ENCODE results near the gene GIPC2. TPM values are rescaled to one million over a fixed set of nuclear protein-coding genes. Genes with fewer than 3 reads are reported as not detected.

GIPC2 gene
- total and polyA plus RNA-seq, 2 donors (not counting 1 experiment from before 2014, with no cell fraction given), result 0.50 to 0.56 TPM

DNA sequence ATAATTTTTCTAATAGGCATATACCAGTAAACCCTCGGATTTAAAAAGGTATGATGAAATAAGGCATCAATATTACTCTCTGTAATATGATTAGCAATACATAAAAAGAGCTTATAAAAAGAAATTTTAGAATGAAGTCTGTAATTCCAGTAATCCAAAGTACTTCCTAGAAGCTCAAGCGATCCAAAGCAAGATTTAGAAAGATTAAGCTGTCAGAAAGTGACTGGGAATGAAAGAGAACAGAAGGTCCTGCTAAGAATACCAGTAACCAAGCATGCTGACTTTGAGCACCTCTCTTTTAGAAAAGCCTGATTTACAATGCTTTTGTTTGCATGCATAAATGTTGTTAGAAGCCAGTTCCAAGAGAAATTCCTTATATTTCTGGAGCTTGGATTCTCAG, 125.1 kb downstream of the GIPC2 start:
- DNase-seq (ENCODE audit: low read depth in 2 of 2), result peak in 1 of 2 donors; percentile 28
- no peak overlapping the region for H3K9ac ChIP-seq (ENCODE audit: insufficient read depth, low read length)
- no peak overlapping the region for H3K4me3 ChIP-seq (replicated peaks in 1 of 4; ENCODE audit: control extremely low read depth in 1 of 4, insufficient read depth in 1 of 4, low read depth in 3 of 4, low read length in 4 of 4)
- TF ChIP-seq, protein P1, sequence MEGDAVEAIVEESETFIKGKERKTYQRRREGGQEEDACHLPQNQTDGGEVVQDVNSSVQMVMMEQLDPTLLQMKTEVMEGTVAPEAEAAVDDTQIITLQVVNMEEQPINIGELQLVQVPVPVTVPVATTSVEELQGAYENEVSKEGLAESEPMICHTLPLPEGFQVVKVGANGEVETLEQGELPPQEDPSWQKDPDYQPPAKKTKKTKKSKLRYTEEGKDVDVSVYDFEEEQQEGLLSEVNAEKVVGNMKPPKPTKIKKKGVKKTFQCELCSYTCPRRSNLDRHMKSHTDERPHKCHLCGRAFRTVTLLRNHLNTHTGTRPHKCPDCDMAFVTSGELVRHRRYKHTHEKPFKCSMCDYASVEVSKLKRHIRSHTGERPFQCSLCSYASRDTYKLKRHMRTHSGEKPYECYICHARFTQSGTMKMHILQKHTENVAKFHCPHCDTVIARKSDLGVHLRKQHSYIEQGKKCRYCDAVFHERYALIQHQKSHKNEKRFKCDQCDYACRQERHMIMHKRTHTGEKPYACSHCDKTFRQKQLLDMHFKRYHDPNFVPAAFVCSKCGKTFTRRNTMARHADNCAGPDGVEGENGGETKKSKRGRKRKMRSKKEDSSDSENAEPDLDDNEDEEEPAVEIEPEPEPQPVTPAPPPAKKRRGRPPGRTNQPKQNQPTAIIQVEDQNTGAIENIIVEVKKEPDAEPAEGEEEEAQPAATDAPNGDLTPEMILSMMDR (conservative IDR thresholded peaks at IDR 0.05 in 1 of 2, IDR thresholded peaks at IDR 0.05 in 1 of 2; ENCODE audit: low read depth in 1 of 2, low read length in 2 of 2), result no peak
- no peaks in the 10 kb centered on the region for H3K36me3 ChIP-seq (ENCODE audit: control insufficient read depth, insufficient read depth, low read length)
- H3K4me2 ChIP-seq (ENCODE audit: extremely low read depth, insufficient read depth, low read length), result no peak overlapping the region
- H3K27ac ChIP-seq (ENCODE audit: insufficient read depth, low read length), result no peak overlapping the region
- H3K4me1 ChIP-seq (ENCODE audit: control insufficient read depth, extremely low read depth, insufficient read depth, low read length), result peaks cover 4% of the 10 kb centered on the region
- peak overlapping the region; percentile 22 for H2AFZ ChIP-seq (ENCODE audit: low read length)
- H3K27me3 ChIP-seq (ENCODE audit: control insufficient read depth, insufficient read depth, low read length), result no peaks in the 10 kb centered on the region
- no peaks in the 10 kb centered on the region for H3K9me3 ChIP-seq (ENCODE audit: control insufficient read depth, insufficient read depth, low read depth, low read length)
- H3K79me2 ChIP-seq (ENCODE audit: control insufficient read depth, insufficient read depth, low read length), result no peaks in the 10 kb centered on the region
- H4K20me1 ChIP-seq (ENCODE audit: control insufficient read depth, extremely low read depth, insufficient read depth, low read length), result no peaks in the 10 kb centered on the region

DNA sequence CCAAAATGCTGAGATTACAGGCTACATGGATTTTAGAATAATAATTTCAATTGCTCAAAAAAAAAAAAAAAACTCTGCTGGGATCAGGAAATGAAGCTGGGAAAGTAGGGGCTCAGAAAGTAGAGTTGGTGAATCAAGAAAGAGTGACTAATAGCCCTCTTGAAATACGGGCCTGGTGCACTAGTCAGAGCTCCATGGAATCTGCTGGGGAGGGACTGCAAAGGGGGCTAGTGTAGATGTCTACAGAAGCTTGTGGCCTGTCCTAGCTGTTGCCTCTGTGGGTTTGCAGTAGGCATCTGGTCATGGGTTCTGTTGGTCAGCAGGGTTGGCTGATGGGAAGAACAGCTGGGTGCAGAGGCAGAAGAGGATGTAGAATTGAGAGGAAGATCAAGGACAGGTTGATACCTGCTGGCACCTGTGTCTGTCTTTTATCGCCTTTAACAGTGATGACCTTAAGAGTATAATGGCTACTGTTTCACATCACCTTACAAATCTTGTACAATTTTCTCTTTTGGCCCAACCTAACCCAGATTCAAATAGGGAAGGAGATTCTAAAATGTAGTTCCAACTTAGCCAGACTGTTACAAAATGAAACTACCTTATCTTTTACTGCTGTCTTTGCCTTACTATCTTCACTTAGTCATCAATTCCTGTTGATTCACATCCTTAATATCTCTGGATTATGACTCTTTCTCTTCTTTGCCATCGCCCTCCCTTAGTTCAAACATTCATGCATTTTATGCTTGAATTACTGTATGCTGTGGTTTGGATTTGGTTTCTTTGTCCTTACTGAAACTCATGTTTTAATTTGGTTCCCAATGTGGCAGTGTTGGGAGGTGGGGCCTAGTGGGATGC, 126.2 kb downstream of the GIPC2 start:
- no peak overlapping the region for H2AFZ ChIP-seq (ENCODE audit: low read length)
- no peak overlapping the region for H3K27ac ChIP-seq (ENCODE audit: insufficient read depth, low read length)
- H4K20me1 ChIP-seq (ENCODE audit: control insufficient read depth, extremely low read depth, insufficient read depth, low read length), result no peaks in the 10 kb centered on the region
- no peak overlapping the region for H3K9ac ChIP-seq (ENCODE audit: insufficient read depth, low read length)
- H3K4me3 ChIP-seq (replicated peaks in 1 of 4; ENCODE audit: control extremely low read depth in 1 of 4, insufficient read depth in 1 of 4, low read depth in 3 of 4, low read length in 4 of 4), result no peak overlapping the region
- no peak for TF ChIP-seq EZH2 (IDR thresholded peaks at IDR 0.05; ENCODE audit: low read length, missing control alignments)
- TF ChIP-seq, protein P1 (conservative IDR thresholded peaks at IDR 0.05 in 1 of 2, IDR thresholded peaks at IDR 0.05 in 1 of 2; ENCODE audit: low read depth in 1 of 2, low read length in 2 of 2), result no peak
- H3K36me3 ChIP-seq (ENCODE audit: control insufficient read depth, insufficient read depth, low read length), result no peaks in the 10 kb centered on the region
- no peaks in the 10 kb centered on the region for H3K79me2 ChIP-seq (ENCODE audit: control insufficient read depth, insufficient read depth, low read length)
- no peaks in the 10 kb centered on the region for H3K9me3 ChIP-seq (ENCODE audit: control insufficient read depth, insufficient read depth, low read depth, low read length)
- peak; percentile 30 to 87 for DNase-seq (ENCODE audit: low read depth in 2 of 2)
- H3K27me3 ChIP-seq (ENCODE audit: control insufficient read depth, insufficient read depth, low read length), result no peaks in the 10 kb centered on the region
- peaks cover 4% of the 10 kb centered on the region for H3K4me1 ChIP-seq (ENCODE audit: control insufficient read depth, extremely low read depth, insufficient read depth, low read length)
- H3K4me2 ChIP-seq (ENCODE audit: extremely low read depth, insufficient read depth, low read length), result peak overlapping the region; percentile 17

- Histone ChIP-seq H3K4me2 (ENCODE audit: extremely low read depth, insufficient read depth, low read length) (no peak overlapping the region), H3K27ac (ENCODE audit: insufficient read depth, low read length) (no peak overlapping the region)
Measured at GRCh38 chr1:78176448-78176847, 130.7 kb downstream of the GIPC2 start.

More at GRCh38 chr1:78176448-78176847, 130.7 kb downstream of the GIPC2 start:
- no peaks in the 10 kb centered on the region for H3K27me3 ChIP-seq (ENCODE audit: control insufficient read depth, insufficient read depth, low read length)
- no peaks in the 10 kb centered on the region for H3K36me3 ChIP-seq (ENCODE audit: control insufficient read depth, insufficient read depth, low read length)
- no peak overlapping the region for H3K4me3 ChIP-seq (replicated peaks in 1 of 4; ENCODE audit: control extremely low read depth in 1 of 4, insufficient read depth in 1 of 4, low read depth in 3 of 4, low read length in 4 of 4)
- no peak for TF ChIP-seq EZH2 (IDR thresholded peaks at IDR 0.05; ENCODE audit: low read length, missing control alignments)
- TF ChIP-seq, protein P1 (conservative IDR thresholded peaks at IDR 0.05 in 1 of 2, IDR thresholded peaks at IDR 0.05 in 1 of 2; ENCODE audit: low read depth in 1 of 2, low read length in 2 of 2), result no peak
- H3K9ac ChIP-seq (ENCODE audit: insufficient read depth, low read length), result no peak overlapping the region
- H2AFZ ChIP-seq (ENCODE audit: low read length), result no peak overlapping the region
- H4K20me1 ChIP-seq (ENCODE audit: control insufficient read depth, extremely low read depth, insufficient read depth, low read length), result no peaks in the 10 kb centered on the region
- peaks cover 4% of the 10 kb centered on the region for H3K4me1 ChIP-seq (ENCODE audit: control insufficient read depth, extremely low read depth, insufficient read depth, low read length)
- peak; percentile 85 to 92 for DNase-seq (ENCODE audit: low read depth in 2 of 2)
- H3K79me2 ChIP-seq (ENCODE audit: control insufficient read depth, insufficient read depth, low read length), result no peaks in the 10 kb centered on the region
- H3K9me3 ChIP-seq (ENCODE audit: control insufficient read depth, insufficient read depth, low read depth, low read length), result no peaks in the 10 kb centered on the region

Measured in fibroblast of lung (primary cell).